H1 (cell line): ENCODE data around the gene RPL18A. TPM values are rescaled to one million over a fixed set of nuclear protein-coding genes. Genes with fewer than 3 reads are reported as not detected.

Experiments used
- CTCF ChIA-PET: fragments of 300-600 bp; sonication (Branson Sonifier 250); formaldehyde crosslinking; loops from one replicate; lab custom pipeline; 2021; ENCODE audit not compliant: partially characterized antibody; lab: Charles Lee
- POLR2A ChIA-PET: fragments of 300-600 bp; sonication (Branson Sonifier 250); formaldehyde crosslinking; loops from one replicate; lab custom pipeline; 2021; ENCODE audit warnings: inconsistent platforms; ENCODE audit not compliant: partially characterized antibody; lab: Charles Lee
- DNase-seq, 2 experiments: peaks; one replicate each; pipeline versions ENCODE4 v3.0.0 to v3.0.0-alpha.2; 2010 to 2022; ENCODE audit warnings: low spot score in 2 of 2, low read depth in 1 of 2, mixed read lengths in 1 of 2
- FAIRE-seq: peaks from 2 replicates; lab custom pipeline; 2011; peaks lifted over from hg19 to GRCh38; lab: Jason Lieb, UNC
- H2AFZ ChIP-seq: 2 replicates; pipeline ENCODE4 v1.8.1; 2012; ENCODE audit warnings: low read length, inconsistent platforms
- H2AK5ac ChIP-seq: 2 replicates; pipeline ENCODE4 v1.6.1; 2013; ENCODE audit warnings: low read depth, low read length
- H2BK120ac ChIP-seq: replicated peaks from 2 replicates; pipeline ENCODE3; 2013; ENCODE audit warnings: low read depth, low read length, inconsistent platforms
- H2BK12ac ChIP-seq: 2 replicates; pipeline ENCODE4 v1.6.1; 2013; ENCODE audit warnings: low read depth, low read length
- H2BK15ac ChIP-seq: 2 replicates; pipeline ENCODE4 v1.6.1; 2013; ENCODE audit warnings: low read length
- H2BK20ac ChIP-seq: 2 replicates; pipeline ENCODE4 v1.6.1; 2013; ENCODE audit warnings: low read length
- H2BK5ac ChIP-seq: 2 replicates; pipeline ENCODE4 v1.6.1; 2013; ENCODE audit warnings: low read depth, low read length
- H3K14ac ChIP-seq: 2 replicates; pipeline ENCODE4 v1.6.1; 2013; ENCODE audit warnings: inconsistent platforms; ENCODE audit not compliant: insufficient read length
- H3K18ac ChIP-seq: 2 replicates; pipeline ENCODE4 v1.6.1; 2013; ENCODE audit warnings: low read length; ENCODE audit errors: extremely low read depth
- H3K23ac ChIP-seq: 2 replicates; pipeline ENCODE4 v1.6.1; 2013; ENCODE audit warnings: inconsistent platforms; ENCODE audit not compliant: insufficient read length
- H3K23me2 ChIP-seq: 2 replicates; pipeline ENCODE4 v1.6.1; 2013; ENCODE audit warnings: low read depth, low read length
- H3K27ac ChIP-seq: 2 replicates; pipeline ENCODE4 v1.6.1; 2011; ENCODE audit warnings: low read depth, low read length, inconsistent platforms
- H3K27me3 ChIP-seq, 4 experiments: replicated peaks in 1 of 4; 1 replicate in 1 of 4; 2 replicates in 3 of 4; pipeline versions ENCODE4 v1.6.1 to v1.8.1; 2011 to 2013; ENCODE audit warnings: low read length in 3 of 4, mild to moderate bottlenecking in 3 of 4, inconsistent platforms in 2 of 4, mixed read lengths in 2 of 4, moderate library complexity in 1 of 4; ENCODE audit not compliant: control insufficient read depth in 3 of 4, insufficient read depth in 3 of 4; ENCODE audit errors: extremely low read depth in 1 of 4
- H3K36me3 ChIP-seq, 4 experiments: 2 replicates each; pipeline versions ENCODE4 v1.6.1 to v1.8.1; 2011 to 2013; ENCODE audit warnings: mild to moderate bottlenecking in 4 of 4, low read length in 3 of 4, moderate library complexity in 2 of 4, control low read depth in 1 of 4, inconsistent platforms in 1 of 4; ENCODE audit not compliant: insufficient read depth in 4 of 4, control insufficient read depth in 2 of 4
- H3K4ac ChIP-seq: replicated peaks from 2 replicates; pipeline ENCODE3; 2013; ENCODE audit warnings: low read length, low read depth, mixed read lengths, inconsistent platforms; ENCODE audit not compliant: insufficient read length
- H3K4me1 ChIP-seq, 4 experiments: replicated peaks in 1 of 4; 1 replicate in 1 of 4; 2 replicates in 3 of 4; pipeline versions ENCODE4 v1.6.1 to v1.8.1; 2011 to 2013; ENCODE audit warnings: low read length in 3 of 4, inconsistent platforms in 2 of 4, mixed read lengths in 1 of 4; ENCODE audit not compliant: insufficient read depth in 4 of 4, control insufficient read depth in 3 of 4
- H3K4me2 ChIP-seq, 2 experiments: 2 replicates each; pipeline versions ENCODE4 v1.6.1 to v1.8.1; 2011 to 2013; ENCODE audit warnings: low read depth in 2 of 2, low read length in 2 of 2, control low read depth in 1 of 2, inconsistent platforms in 1 of 2, mild to moderate bottlenecking in 1 of 2; ENCODE audit not compliant: insufficient read depth in 1 of 2
- H3K4me3 ChIP-seq, 4 experiments: fragments of 200-600, 300-600 bp in 1 of 4; sonication (generic), shearing (Covaris generic), sonication (Bioruptor Twin) in 1 of 4; 2 replicates each; pipeline versions ENCODE4 v1.5.1 to v1.8.1; 2011 to 2016; ENCODE audit warnings: low read length in 4 of 4, low read depth in 3 of 4, control low read depth in 2 of 4, inconsistent platforms in 2 of 4, mild to moderate bottlenecking in 2 of 4, mixed read lengths in 1 of 4, moderate library complexity in 1 of 4; ENCODE audit not compliant: insufficient read depth in 2 of 4; ENCODE audit errors: extremely low read depth in 1 of 4
- H3K56ac ChIP-seq: replicated peaks from 2 replicates; pipeline ENCODE3; 2013; ENCODE audit warnings: low read depth, mild to moderate bottlenecking, mixed read lengths, low read length, inconsistent platforms; ENCODE audit not compliant: insufficient read length
- H3K79me1 ChIP-seq: 2 replicates; pipeline ENCODE4 v1.6.1; 2013; ENCODE audit warnings: low read depth, low read length, control low read depth
- H3K79me2 ChIP-seq, 2 experiments: 2 replicates each; pipeline versions ENCODE4 v1.6.1 to v1.8.1; 2012 to 2013; ENCODE audit warnings: low read length in 2 of 2, mild to moderate bottlenecking in 2 of 2, inconsistent platforms in 1 of 2; ENCODE audit not compliant: insufficient read depth in 2 of 2, control insufficient read depth in 1 of 2
- H3K9ac ChIP-seq, 4 experiments: replicated peaks in 1 of 4; 1 replicate in 1 of 4; 2 replicates in 3 of 4; pipeline versions ENCODE4 v1.6.1 to v1.8.1; 2011 to 2013; ENCODE audit warnings: low read depth in 3 of 4, low read length in 3 of 4, control low read depth in 2 of 4, mild to moderate bottlenecking in 2 of 4, moderate library complexity in 2 of 4, inconsistent platforms in 1 of 4; ENCODE audit errors: extremely low read depth in 1 of 4
- H3K9me3 ChIP-seq, 2 experiments: 2 replicates each; pipeline versions ENCODE4 v1.6.1 to v1.8.1; 2012 to 2013; ENCODE audit warnings: mild to moderate bottlenecking in 2 of 2, moderate library complexity in 2 of 2, control low read depth in 1 of 2, inconsistent platforms in 1 of 2, low read depth in 1 of 2, low read length in 1 of 2, mixed read lengths in 1 of 2; ENCODE audit not compliant: insufficient read depth in 2 of 2
- H4K20me1 ChIP-seq, 2 experiments: replicated peaks in 1 of 2; 2 replicates each; pipeline versions ENCODE3 to v1.8.1; 2011 to 2013; ENCODE audit warnings: inconsistent platforms in 2 of 2, low read length in 2 of 2, mild to moderate bottlenecking in 1 of 2; ENCODE audit not compliant: insufficient read depth in 2 of 2, control insufficient read depth in 1 of 2
- H4K5ac ChIP-seq: 2 replicates; pipeline ENCODE4 v1.6.1; 2013; ENCODE audit warnings: low read length, low read depth, mixed read lengths, inconsistent platforms; ENCODE audit not compliant: insufficient read length
- H4K8ac ChIP-seq: 2 replicates; pipeline ENCODE4 v1.8.0; 2013; ENCODE audit warnings: mild to moderate bottlenecking, moderate library complexity, low read length, inconsistent platforms; ENCODE audit not compliant: insufficient read depth; ENCODE audit errors: extremely low read depth
- H4K91ac ChIP-seq: replicated peaks from 2 replicates; pipeline ENCODE3; 2013; ENCODE audit warnings: low read length, mixed read lengths, inconsistent platforms; ENCODE audit not compliant: insufficient read length
- BACH1 ChIP-seq: IDR thresholded peaks from 2 replicates; pipeline ENCODE4 v1.6.1; 2012; ENCODE audit warnings: low read length, improper control_type of control experiment
- BCL11A ChIP-seq, 2 experiments: IDR thresholded peaks; one replicate each; pipeline ENCODE4 v1.6.1; 2011; ENCODE audit warnings: low read depth in 2 of 2, low read length in 2 of 2, mild to moderate bottlenecking in 2 of 2
- GTF2F1 ChIP-seq: IDR thresholded peaks from 2 replicates; pipeline ENCODE4 v1.6.1; 2012; ENCODE audit warnings: low read depth, low read length, improper control_type of control experiment, borderline replicate concordance
- HDAC2 ChIP-seq, 2 experiments: fragments of 300-600 bp in 1 of 2; sonication (generic) in 1 of 2; IDR thresholded peaks; 2 replicates each; pipeline ENCODE4 v1.6.1; 2011 to 2012; ENCODE audit warnings: low read depth in 2 of 2, low read length in 2 of 2, mild to moderate bottlenecking in 2 of 2, moderate library complexity in 2 of 2, borderline replicate concordance in 1 of 2, inconsistent platforms in 1 of 2
- JUN ChIP-seq: IDR thresholded peaks from 2 replicates; pipeline ENCODE4 v1.6.1; 2011; ENCODE audit warnings: low read depth, mild to moderate bottlenecking, improper control_type of control experiment, low read length
- JUND ChIP-seq: IDR thresholded peaks from 2 replicates; pipeline ENCODE4 v1.6.1; 2011; ENCODE audit warnings: mild to moderate bottlenecking, improper control_type of control experiment, low read length
- SIN3A ChIP-seq, 2 experiments: IDR thresholded peaks in 1 of 2; conservative IDR thresholded peaks in 1 of 2; 2 replicates each; pipeline ENCODE4 v1.6.1; 2011 to 2012; ENCODE audit warnings: low read length in 2 of 2, improper control_type of control experiment in 1 of 2, low read depth in 1 of 2, mild to moderate bottlenecking in 1 of 2
- SIX5 ChIP-seq: IDR thresholded peaks from 2 replicates; pipeline ENCODE4 v1.6.1; 2011; ENCODE audit warnings: mild to moderate bottlenecking, low read depth, low read length
- SP4 ChIP-seq: IDR thresholded peaks from 2 replicates; pipeline ENCODE4 v1.6.1; 2012; ENCODE audit warnings: low read length, inconsistent platforms
- TAF7 ChIP-seq: optimal IDR thresholded peaks from 2 replicates; pipeline ENCODE3; 2011; ENCODE audit warnings: low read depth, mild to moderate bottlenecking, inconsistent platforms, low read length, moderate library complexity, borderline replicate concordance
- ZNF274 ChIP-seq: IDR thresholded peaks from 2 replicates; pipeline ENCODE4 v1.7.0; 2012; ENCODE audit warnings: low read length, borderline replicate concordance; ENCODE audit errors: extremely low read depth
- WGBS, 2 experiments: shearing (Covaris generic) in 1 of 2; methylation state at CpG; one replicate each; pipeline versions ENCODE4 v1.1.6 to v1.1.7; 2013 to 2015; ENCODE audit warnings: low lambda C conversion rate in 2 of 2, mixed read lengths in 2 of 2, inconsistent platforms in 1 of 2, low coverage in 1 of 2, missing lambda C conversion rate in 1 of 2; ENCODE audit not compliant: insufficient replicate concordance in 2 of 2, insufficient coverage in 1 of 2, insufficient read length in 1 of 2; ENCODE audit errors: extremely low coverage in 1 of 2, missing lambda C conversion rate in 1 of 2; 5-methylcytosine and 5-hydroxymethylcytosine counted together
- polyA plus RNA-seq, 7 experiments: library from polyadenylated mRNA; depleted of rRNA in 3 of 7; stranded (reverse) in 5 of 7; unstranded in 2 of 7; fragments of >200 nt in 5 of 7; fragments of 200-250 nt in 2 of 7; gene quantifications; 1 replicate in 5 of 7; 2 replicates in 1 of 7; 4 replicates in 1 of 7; pipeline versions ENCODE4 v1.2.1 to v1.2.3, GENCODE V29; 2011 to 2013; ENCODE audit warnings: missing spikeins in 2 of 7, mixed read lengths in 2 of 7
- total RNA-seq: library from RNA; stranded (reverse); fragmentation: NEBNext Ultra II Directional; extraction: Animal tissue kit (Norgen Biotek cat#: 25700); gene quantifications from 2 replicates; pipeline ENCODE4 v1.2.1, GENCODE V29; 2021
- TF ChIP-seq, protein P1 (sequence below): IDR thresholded peaks from 2 replicates; pipeline ENCODE4 v1.6.1; 2012; ENCODE audit warnings: inconsistent platforms

RPL18A gene
- total and polyA plus RNA-seq, 2 of the 8 experiments (the other 6 are each of a cell fraction or from before 2014, with no cell fraction given): 2,749 to 3,938 TPM

DNA sequence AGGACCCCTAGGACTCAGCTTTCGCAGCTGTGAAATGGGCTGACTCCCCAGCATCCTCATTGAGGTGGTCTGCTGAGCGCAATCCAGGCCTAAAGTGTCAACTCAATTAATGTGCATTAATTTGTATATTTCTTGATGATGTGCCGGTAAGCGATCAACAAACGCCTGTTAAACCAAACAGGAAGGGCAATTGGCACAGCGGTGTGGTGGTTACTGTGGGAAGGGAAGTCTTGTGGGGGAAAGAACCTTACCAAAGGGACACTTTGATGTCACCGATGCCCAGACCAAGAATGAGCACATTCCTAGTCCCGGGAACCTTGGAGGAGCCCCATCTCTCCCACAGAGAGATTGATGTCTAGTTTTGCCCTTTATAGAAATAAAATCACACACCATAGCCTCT is 13.6 kb upstream of the RPL18A start:
- H2AFZ ChIP-seq: no peak overlapping the region
- no peaks in the 10 kb centered on the region for H3K79me2 ChIP-seq
- no peak overlapping the region for H3K27ac ChIP-seq
- H3K27me3 ChIP-seq: peaks cover 0 to 11% (median 3%) of the 10 kb centered on the region in 4 experiments; a peak in 5 of 7 replicates
- no peak overlapping the region for H4K5ac ChIP-seq
- H4K8ac ChIP-seq: no peak overlapping the region
- no peaks in the 10 kb centered on the region for H3K79me1 ChIP-seq
- no peak overlapping the region for H3K4me3 ChIP-seq
- no peak overlapping the region for H3K18ac ChIP-seq
- H4K20me1 ChIP-seq: no peaks in the 10 kb centered on the region
- FAIRE-seq (no peak), DNase-seq (no peak)
- H3K9ac ChIP-seq: no peak overlapping the region
- no peak overlapping the region for H3K23ac ChIP-seq
- TF ChIP-seq, protein P1, sequence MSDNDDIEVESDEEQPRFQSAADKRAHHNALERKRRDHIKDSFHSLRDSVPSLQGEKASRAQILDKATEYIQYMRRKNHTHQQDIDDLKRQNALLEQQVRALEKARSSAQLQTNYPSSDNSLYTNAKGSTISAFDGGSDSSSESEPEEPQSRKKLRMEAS: no peak
- TF ChIP-seq ZNF274: no peak
- TF ChIP-seq SP4: no peak
- no peak for TF ChIP-seq BACH1
- TF ChIP-seq HDAC2 (IDR thresholded peaks at IDR 0.05; ENCODE audit: borderline replicate concordance in 1 of 2, low read depth in 2 of 2, low read length in 2 of 2): no peak
- TF ChIP-seq JUND: no peak
- no peak for TF ChIP-seq GTF2F1
- no peak for TF ChIP-seq JUN
- no peak for TF ChIP-seq BCL11A (IDR thresholded peaks at IDR 0.05; ENCODE audit: low read depth in 2 of 2, low read length in 2 of 2)
- no peak for TF ChIP-seq TAF7
- TF ChIP-seq SIX5: no peak
- TF ChIP-seq SIN3A (conservative IDR thresholded peaks at IDR 0.05 in 1 of 2, IDR thresholded peaks at IDR 0.05 in 1 of 2; ENCODE audit: low read depth in 1 of 2, low read length in 2 of 2): no peak
- H3K56ac ChIP-seq: no peak overlapping the region
- H3K36me3 ChIP-seq: no peaks in the 10 kb centered on the region
- H2AK5ac ChIP-seq: no peak overlapping the region
- no peak overlapping the region for H3K4me2 ChIP-seq
- CTCF ChIA-PET: interaction anchor here (0.8 to 1.5 kb wide), 3 partner anchors 9 to 71 kb away, joined by 3 to 8 read pairs (median 5); no protein-coding TSS in a partner anchor
- no peak overlapping the region for H4K91ac ChIP-seq
- H2BK120ac ChIP-seq: no peak overlapping the region
- no peak overlapping the region for H2BK12ac ChIP-seq
- H2BK15ac ChIP-seq: no peak overlapping the region
- peaks cover 13% of the 10 kb centered on the region for H3K23me2 ChIP-seq
- H3K9me3 ChIP-seq: no peaks in the 10 kb centered on the region
- 88% methylated on average over 8 of the region's 8 CpGs; no CpG with 5 or more reads in 1 of the 2 experiments for WGBS, 2 experiments
- H2BK5ac ChIP-seq: no peak overlapping the region
- POLR2A ChIA-PET: interaction anchor here (1.5 to 12.1 kb wide), 2 partner anchors 16 to 87 kb away, joined by 3 to 141 read pairs; partner anchors contain the start of genes CCDC124 and RPL18A
- H3K4ac ChIP-seq: no peak overlapping the region
- H3K4me1 ChIP-seq: peaks cover 0 to 14% (median 4%) of the 10 kb centered on the region in 4 experiments; a peak in 5 of 7 replicates
- no peak overlapping the region for H3K14ac ChIP-seq
- H2BK20ac ChIP-seq: no peak overlapping the region
